TTC549 (cell line): ENCODE measurements around the gene SLC16A9.

Source experiments
- FAIRE-seq: peaks from 2 replicates; lab custom pipeline; 2012; peaks lifted over from hg19 to GRCh38; lab: Jason Lieb, UNC

The SLC16A9 gene

GRCh38 chr10:59719374-59719773 is 9.7 kb upstream of the SLC16A9 start:
- FAIRE-seq: no peak

GRCh38 chr10:59718257-59718656 is 8.6 kb upstream of the SLC16A9 start:
- no peak for FAIRE-seq

GRCh38 chr10:59713196-59713821 is 3.7 kb upstream of the SLC16A9 start:
- FAIRE-seq: no peak

DNA sequence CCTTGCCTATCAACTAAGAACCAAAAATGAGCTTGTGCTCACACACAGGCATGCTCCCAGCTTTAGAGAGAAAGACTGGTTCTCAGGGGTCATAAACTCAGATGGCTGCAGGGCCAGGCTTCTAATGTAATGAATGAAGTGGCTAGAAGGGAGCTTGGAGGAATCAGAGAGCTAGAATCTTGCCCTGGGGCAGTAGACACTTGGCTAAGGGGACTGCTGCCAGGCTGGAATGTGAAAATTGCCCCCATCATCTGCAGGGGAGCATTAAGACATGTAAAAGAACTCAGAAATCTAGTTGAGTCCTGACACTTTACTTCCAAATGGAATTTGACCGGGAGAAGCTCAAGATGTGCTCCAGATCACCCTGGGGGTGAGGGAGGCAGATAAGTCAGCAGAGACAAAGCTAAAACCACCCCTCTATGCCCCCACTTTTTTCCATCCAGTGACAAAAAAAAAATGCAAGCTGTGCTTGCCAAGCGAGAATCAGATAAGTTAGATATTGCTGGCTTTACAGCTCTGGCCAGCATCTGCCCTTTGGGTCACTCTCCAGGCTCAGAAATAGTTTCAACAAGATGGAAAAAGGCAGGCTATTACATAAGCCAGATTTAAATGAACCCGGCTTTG is 2.3 kb upstream of the SLC16A9 start:
- no peak for FAIRE-seq

DNA sequence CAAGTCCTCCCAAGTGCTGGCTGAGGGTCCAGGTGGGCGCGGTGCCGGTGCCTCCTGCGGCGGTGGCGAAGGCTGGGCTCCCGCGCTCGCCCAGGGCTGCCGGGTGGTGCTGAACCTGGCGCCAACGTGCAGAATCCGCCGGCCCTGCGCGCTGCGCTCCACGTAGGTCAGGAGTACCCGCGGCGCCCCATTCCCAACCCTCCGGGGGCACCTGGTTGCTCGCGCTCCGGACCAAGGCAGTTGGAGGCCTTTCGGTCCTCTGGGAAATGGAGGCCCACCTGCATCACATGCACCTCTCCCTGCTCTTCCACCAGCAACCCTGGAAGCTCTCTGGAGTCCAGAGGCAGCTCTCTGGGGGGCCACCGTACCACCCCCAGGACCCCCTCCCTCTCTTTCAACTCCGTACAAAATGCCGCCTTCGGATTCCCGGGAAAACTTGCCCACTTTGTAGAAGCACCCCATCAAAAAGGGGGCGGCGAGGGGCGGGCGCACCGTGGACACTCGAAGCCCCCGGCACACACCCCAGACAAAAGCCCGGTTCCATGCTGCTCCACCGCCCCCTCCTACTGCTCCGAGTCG is 745 bp downstream of the SLC16A9 start:
- no peak for FAIRE-seq

GRCh38 chr10:59706851-59707797 is 2.5 kb downstream of the SLC16A9 start:
- FAIRE-seq: no peak

GRCh38 chr10:59705931-59706330 is 3.7 kb downstream of the SLC16A9 start:
- no peak for FAIRE-seq

DNA sequence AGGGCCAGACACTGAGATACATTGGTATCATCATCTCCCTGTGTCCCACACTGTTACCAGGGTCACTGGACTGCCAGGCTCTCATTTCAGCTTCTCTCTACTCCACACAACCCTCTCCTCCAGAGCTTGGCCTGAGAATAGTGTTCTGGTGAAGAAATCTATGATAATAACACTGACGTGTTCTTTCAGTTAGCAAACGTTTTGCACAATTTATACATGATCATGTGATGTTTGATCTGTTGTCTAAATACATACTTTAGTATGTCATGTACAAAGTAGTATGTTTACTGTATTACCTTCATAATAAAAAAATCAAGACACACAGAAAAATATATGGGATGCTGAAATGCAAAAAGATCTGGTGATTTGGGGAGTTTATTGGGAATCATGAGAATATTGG is 5.0 kb downstream of the SLC16A9 start:
- FAIRE-seq: no peak

GRCh38 chr10:59702347-59702746 is 7.3 kb downstream of the SLC16A9 start:
- no peak for FAIRE-seq

DNA sequence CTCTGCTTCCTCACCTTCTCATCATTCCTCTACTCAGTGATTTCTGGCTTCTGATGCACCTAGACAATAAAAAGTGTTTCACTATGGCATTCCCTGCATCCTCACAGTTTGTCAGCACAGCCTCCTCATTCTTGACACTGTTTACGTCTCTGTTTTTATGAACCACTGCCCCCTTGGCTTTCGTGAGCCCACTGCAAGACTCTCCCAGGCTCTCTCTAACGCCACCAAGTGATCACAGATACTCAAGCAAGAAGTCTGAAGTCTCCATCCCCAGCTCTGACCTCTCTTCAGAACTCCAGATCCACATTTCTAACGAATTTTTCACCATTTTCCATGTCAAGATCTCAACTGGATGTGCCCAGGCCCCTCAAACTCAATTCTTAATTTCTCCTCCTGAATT is 8.9 kb downstream of the SLC16A9 start:
- FAIRE-seq: no peak

DNA sequence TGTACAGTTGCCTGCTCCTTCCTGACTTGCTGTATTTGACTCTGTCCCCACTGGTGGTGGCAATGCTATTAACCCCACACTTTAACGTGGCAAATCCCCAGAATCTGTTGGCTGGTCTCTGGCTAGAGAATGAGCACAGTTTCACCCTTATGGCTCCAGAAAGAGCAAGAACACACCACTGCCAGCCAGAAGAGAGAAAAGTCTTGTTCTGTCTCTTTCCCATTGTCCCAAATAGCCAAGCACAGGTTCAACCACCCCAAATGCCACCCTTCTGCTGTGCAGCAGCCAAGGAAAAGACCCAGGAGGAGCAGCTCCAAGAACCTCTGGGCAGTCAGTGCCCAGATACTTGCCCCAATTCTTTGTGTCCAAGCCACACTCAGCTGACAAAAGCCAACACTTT is 11.3 kb downstream of the SLC16A9 start:
- FAIRE-seq: no peak

DNA sequence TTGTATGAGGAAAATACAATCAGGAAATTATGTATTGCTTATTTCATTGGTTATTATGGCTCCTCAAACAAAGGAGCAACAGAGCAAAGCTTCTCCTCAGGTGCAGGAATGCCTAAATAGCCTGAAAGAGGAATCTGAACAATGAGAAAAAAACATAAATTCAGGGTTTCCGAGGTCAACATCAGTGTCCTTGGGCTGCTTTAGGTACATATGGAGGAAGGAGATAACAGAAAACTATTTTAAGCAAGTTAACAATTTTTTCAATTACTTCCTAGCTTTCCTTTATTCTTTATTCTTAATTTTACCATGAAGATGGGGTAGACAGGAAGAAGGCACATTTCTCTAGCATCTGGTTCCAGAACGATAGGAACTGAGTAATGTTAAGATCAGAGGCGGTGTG is 14.0 kb downstream of the SLC16A9 start:
- FAIRE-seq: no peak

GRCh38 chr10:59694936-59695335 is 14.7 kb downstream of the SLC16A9 start:
- FAIRE-seq: no peak

DNA sequence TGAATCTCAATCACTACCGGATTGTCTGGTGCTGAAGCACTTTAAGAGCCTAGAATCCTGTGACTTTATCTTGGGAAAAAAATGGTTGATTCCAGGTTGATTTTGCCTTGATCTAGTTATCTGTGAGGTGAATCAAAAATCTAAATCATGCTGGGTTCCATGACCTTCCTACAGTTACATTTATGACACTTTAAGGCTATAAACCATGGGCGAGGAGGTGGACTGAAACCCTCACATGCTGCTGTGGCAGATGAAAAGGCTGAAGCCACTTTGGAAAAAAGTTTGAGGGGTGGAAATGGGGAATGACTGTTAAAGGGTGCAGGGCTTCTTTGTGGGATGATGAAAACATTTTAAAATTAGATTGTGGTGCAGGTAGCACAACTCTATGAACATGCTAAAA is 17.5 kb downstream of the SLC16A9 start:
- FAIRE-seq: no peak

- no peak for FAIRE-seq
Measured at GRCh38 chr10:59688921-59689351, 20.7 kb downstream of the SLC16A9 start.

- FAIRE-seq: no peak
Measured at GRCh38 chr10:59687657-59688056, 22.0 kb downstream of the SLC16A9 start.

DNA sequence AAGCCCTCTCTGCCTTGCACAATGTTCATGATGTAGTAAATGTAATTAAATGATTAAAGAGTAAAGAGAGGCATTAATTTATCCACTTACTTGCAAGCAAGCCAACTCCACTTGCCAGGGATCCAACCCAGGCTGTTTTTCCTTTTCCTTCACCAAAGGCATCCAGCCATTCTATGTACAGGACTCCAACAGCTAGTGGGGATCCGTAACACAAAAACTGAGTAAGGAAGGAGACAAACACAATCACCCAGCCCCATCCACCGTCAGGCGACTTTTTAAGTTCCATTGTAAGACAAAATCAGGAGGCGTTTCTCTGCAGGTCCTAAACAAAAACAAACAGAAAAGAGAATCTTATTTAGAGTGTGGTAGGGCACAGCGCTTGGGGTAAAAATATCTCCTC is 25.6 kb downstream of the SLC16A9 start:
- no peak for FAIRE-seq

GRCh38 chr10:59682986-59683937 is 26.4 kb downstream of the SLC16A9 start:
- no peak for FAIRE-seq

- FAIRE-seq: no peak
Measured at GRCh38 chr10:59680199-59680598, 29.5 kb downstream of the SLC16A9 start.

DNA sequence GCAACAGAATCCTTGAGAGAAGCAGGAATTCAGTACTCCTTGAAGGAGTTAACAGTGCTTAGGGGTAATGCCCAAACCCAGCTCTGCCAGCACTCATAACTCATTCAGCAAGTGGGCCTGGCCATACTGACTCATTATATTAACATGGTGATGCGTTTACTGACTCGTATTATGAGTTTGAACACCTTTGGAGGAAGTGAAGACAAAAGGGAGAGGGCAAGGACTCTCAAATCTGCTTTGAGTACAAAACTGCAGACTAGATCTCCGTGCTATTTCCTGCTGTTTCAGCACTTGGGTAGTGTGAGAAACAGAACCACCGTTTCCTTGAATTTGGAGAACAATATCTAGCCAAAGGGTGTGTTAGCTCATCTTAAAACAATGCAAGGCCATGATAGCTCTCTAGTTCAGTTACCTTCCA is 30.8 kb downstream of the SLC16A9 start:
- FAIRE-seq: no peak

- FAIRE-seq: no peak
Measured at GRCh38 chr10:59677253-59677831, 32.3 kb downstream of the SLC16A9 start.
